Mesenchymal stem cell (in vitro differentiated cells and primary cell): ENCODE measurements around the gene ZNF525.

Source experiments
- DNase-seq: peaks from one replicate; pipeline ENCODE4 v3.0.0-alpha.2; 2013
- H2AFZ ChIP-seq: one replicate; pipeline ENCODE4 v1.6.1; 2013; ENCODE audit warnings: low read depth, mild to moderate bottlenecking, control low read depth, inconsistent platforms, low read length, moderate library complexity
- H2AK5ac ChIP-seq: 2 replicates; pipeline ENCODE4 v1.6.1; 2013; ENCODE audit warnings: low read length, moderate library complexity, mild to moderate bottlenecking, inconsistent platforms; ENCODE audit not compliant: severe bottlenecking
- H2BK120ac ChIP-seq: one replicate; pipeline ENCODE4 v1.6.1; 2013; ENCODE audit warnings: low read depth, mild to moderate bottlenecking, inconsistent platforms, low read length, moderate library complexity
- H2BK12ac ChIP-seq, 2 experiments: one replicate each; pipeline ENCODE4 v1.6.1; 2013; ENCODE audit warnings: inconsistent platforms in 2 of 2, low read length in 2 of 2, mild to moderate bottlenecking in 2 of 2, moderate library complexity in 2 of 2, control low read depth in 1 of 2
- H2BK15ac ChIP-seq: one replicate; pipeline ENCODE4 v1.6.1; 2013; ENCODE audit warnings: mild to moderate bottlenecking, low read depth, inconsistent platforms; ENCODE audit not compliant: poor library complexity, severe bottlenecking
- H2BK5ac ChIP-seq: 2 replicates; pipeline ENCODE4 v1.6.1; 2013; ENCODE audit warnings: low read depth, mild to moderate bottlenecking, low read length, control low read depth, inconsistent platforms; ENCODE audit not compliant: poor library complexity, severe bottlenecking
- H3K14ac ChIP-seq, 2 experiments: one replicate each; pipeline ENCODE4 v1.6.1; 2013; ENCODE audit warnings: inconsistent platforms in 2 of 2, low read length in 2 of 2, control low read depth in 1 of 2, mild to moderate bottlenecking in 1 of 2, moderate library complexity in 1 of 2
- H3K18ac ChIP-seq, 2 experiments: one replicate each; pipeline ENCODE4 v1.6.1; 2013; ENCODE audit warnings: inconsistent platforms in 2 of 2, low read length in 2 of 2, control low read depth in 1 of 2, low read depth in 1 of 2, mild to moderate bottlenecking in 1 of 2
- H3K23ac ChIP-seq, 2 experiments: one replicate each; pipeline ENCODE4 v1.6.1; 2013; ENCODE audit warnings: inconsistent platforms in 2 of 2, low read length in 2 of 2, mild to moderate bottlenecking in 2 of 2, moderate library complexity in 2 of 2, control low read depth in 1 of 2
- H3K27ac ChIP-seq: 2 replicates; pipeline ENCODE4 v1.5.1; 2013; ENCODE audit warnings: mild to moderate bottlenecking, moderate library complexity, low read length, control low read depth, inconsistent platforms; ENCODE audit not compliant: poor library complexity, severe bottlenecking
- H3K27me3 ChIP-seq, 2 experiments: 2 replicates each; pipeline versions ENCODE4 v1.6.1 to v1.7.0; 2013; ENCODE audit warnings: low read length in 2 of 2, mild to moderate bottlenecking in 2 of 2, moderate library complexity in 2 of 2, control low read depth in 1 of 2, inconsistent platforms in 1 of 2; ENCODE audit not compliant: control insufficient read depth in 1 of 2, insufficient read depth in 1 of 2
- H3K36me3 ChIP-seq, 2 experiments: 2 replicates each; pipeline versions ENCODE4 v1.6.1 to v1.7.0; 2013; ENCODE audit warnings: low read length in 2 of 2, control low read depth in 1 of 2, inconsistent platforms in 1 of 2, low read depth in 1 of 2, mild to moderate bottlenecking in 1 of 2; ENCODE audit not compliant: insufficient read depth in 2 of 2, control insufficient read depth in 1 of 2
- H3K4ac ChIP-seq, 2 experiments: one replicate each; pipeline ENCODE4 v1.6.1; 2013; ENCODE audit warnings: inconsistent platforms in 2 of 2, low read length in 2 of 2, mild to moderate bottlenecking in 2 of 2, moderate library complexity in 2 of 2, control low read depth in 1 of 2, low read depth in 1 of 2
- H3K4me1 ChIP-seq: 2 replicates; pipeline ENCODE4 v1.6.1; 2013; ENCODE audit warnings: low read depth, low read length, control low read depth; ENCODE audit not compliant: control insufficient read depth, insufficient read depth
- H3K4me2 ChIP-seq: 2 replicates; pipeline ENCODE4 v1.6.1; 2013; ENCODE audit warnings: low read length, mild to moderate bottlenecking, inconsistent platforms; ENCODE audit not compliant: poor library complexity, severe bottlenecking
- H3K4me3 ChIP-seq, 2 experiments: 2 replicates each; pipeline versions ENCODE4 v1.5.1 to v1.7.0; 2013; ENCODE audit warnings: low read length in 2 of 2, mild to moderate bottlenecking in 2 of 2, control low read depth in 1 of 2, low read depth in 1 of 2; ENCODE audit not compliant: insufficient read depth in 1 of 2
- H3K79me1 ChIP-seq: replicated peaks from 2 replicates; pipeline ENCODE4 v1.6.1; 2013; ENCODE audit warnings: mild to moderate bottlenecking, control low read depth, low read length, inconsistent platforms; ENCODE audit not compliant: poor library complexity, severe bottlenecking
- H3K9ac ChIP-seq: 2 replicates; pipeline ENCODE4 v1.7.0; 2013; ENCODE audit warnings: mild to moderate bottlenecking, low read length, moderate library complexity
- H3K9me3 ChIP-seq: 2 replicates; pipeline ENCODE4 v1.7.0; 2013; ENCODE audit warnings: mild to moderate bottlenecking, low read length; ENCODE audit not compliant: control insufficient read depth
- H4K8ac ChIP-seq: one replicate; pipeline ENCODE4 v1.6.1; 2013; ENCODE audit warnings: inconsistent platforms, mild to moderate bottlenecking, low read length, moderate library complexity
- H4K91ac ChIP-seq: one replicate; pipeline ENCODE4 v1.6.1; 2013; ENCODE audit warnings: mild to moderate bottlenecking, low read length, inconsistent platforms
- WGBS: methylation state at CpG from one replicate; pipeline ENCODE4 v1.1.7; 2013; ENCODE audit warnings: mixed read lengths; 5-methylcytosine and 5-hydroxymethylcytosine counted together

The ZNF525 gene

GRCh38 chr19:53389571-53389970, 24.1 kb downstream of the ZNF525 start:
- Histone ChIP-seq H2BK15ac (no peak overlapping the region), H3K79me1 (no peaks in the 10 kb centered on the region), H3K4me1 (peaks cover 5% of the 10 kb centered on the region), H2BK120ac (no peak overlapping the region), H3K4me2 (no peak overlapping the region), H4K91ac (no peak overlapping the region), H3K23ac (no peak overlapping the region), H3K27me3 (no peaks in the 10 kb centered on the region), H3K14ac (no peak overlapping the region), H3K9me3 (peaks cover 33% of the 10 kb centered on the region), H2BK12ac (no peak overlapping the region), H2AFZ (no peak overlapping the region), H3K36me3 (no peaks in the 10 kb centered on the region), H2AK5ac (no peak overlapping the region), H4K8ac (no peak overlapping the region), H3K9ac (no peak overlapping the region), H3K4me3 (no peak overlapping the region), H2BK5ac (no peak overlapping the region), H3K18ac (no peak overlapping the region), H3K4ac (no peak overlapping the region), H3K27ac (no peak overlapping the region)
- WGBS: 84% methylated on average over 8 of the region's 8 CpGs
- DNase-seq: no peak

GRCh38 chr19:53389978-53390377, 24.5 kb downstream of the ZNF525 start:
- H2BK15ac ChIP-seq: no peak overlapping the region
- WGBS: 53% methylated on average over 19 of the region's 22 CpGs

DNA sequence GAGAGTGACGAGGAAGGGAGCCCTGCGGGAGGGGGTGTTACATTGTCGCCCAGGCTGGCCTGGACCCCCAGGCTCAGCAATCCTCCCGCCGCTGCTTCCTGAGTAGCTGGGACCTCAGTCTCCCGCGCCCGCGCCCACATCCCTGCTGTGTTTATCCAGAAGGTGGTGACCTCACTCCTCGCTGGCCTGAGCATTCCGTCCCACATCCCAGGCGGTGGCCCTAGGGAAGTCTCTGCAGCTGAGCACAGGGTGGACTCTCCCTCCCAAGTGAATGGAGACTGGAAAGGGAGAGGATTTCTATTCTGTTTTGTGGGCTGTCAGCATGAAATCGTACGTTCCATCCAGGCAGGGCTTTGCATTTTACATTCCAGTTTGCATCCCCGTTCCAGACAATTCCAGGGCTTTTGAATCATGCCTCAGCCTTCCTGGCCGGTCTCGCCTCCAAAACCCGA, 29.0 kb downstream of the ZNF525 start:
- no peak overlapping the region for H4K91ac ChIP-seq
- H2BK5ac ChIP-seq: no peak overlapping the region
- H3K27ac ChIP-seq: peak overlapping the region; percentile 48
- no peaks in the 10 kb centered on the region for H3K27me3 ChIP-seq
- no peak overlapping the region for H2BK120ac ChIP-seq
- H3K4me3 ChIP-seq: peak overlapping the region; percentile 40 to 91
- no peak overlapping the region for H3K14ac ChIP-seq
- peaks cover 11 to 17% of the 10 kb centered on the region in 2 experiments for H3K36me3 ChIP-seq
- H3K9me3 ChIP-seq: peaks cover 5% of the 10 kb centered on the region
- no peak overlapping the region for H2BK15ac ChIP-seq
- peak overlapping the region; percentile 48 for H2AFZ ChIP-seq
- peak overlapping the region; percentile 92 for H3K4me2 ChIP-seq
- H2AK5ac ChIP-seq: no peak overlapping the region
- no peak overlapping the region for H2BK12ac ChIP-seq
- no peak overlapping the region for H3K4ac ChIP-seq
- DNase-seq: peak; percentile 76
- 10% methylated on average over 17 of the region's 18 CpGs for WGBS
- peaks cover 7% of the 10 kb centered on the region for H3K4me1 ChIP-seq
- no peak overlapping the region for H3K23ac ChIP-seq
- peak overlapping the region; percentile 5 for H4K8ac ChIP-seq
- peaks cover 9% of the 10 kb centered on the region for H3K79me1 ChIP-seq
- H3K18ac ChIP-seq: peak overlapping the region; percentile 8 to 65
- peak overlapping the region; percentile 95 for H3K9ac ChIP-seq

More at GRCh38 chr19:53389978-53390377, 24.5 kb downstream of the ZNF525 start:
- H3K4me2 ChIP-seq: no peak overlapping the region
- no peak overlapping the region for H4K8ac ChIP-seq
- no peak overlapping the region for H3K14ac ChIP-seq
- no peak overlapping the region for H2BK5ac ChIP-seq
- no peak overlapping the region for H3K23ac ChIP-seq
- H3K18ac ChIP-seq: no peak overlapping the region
- no peaks in the 10 kb centered on the region for H3K79me1 ChIP-seq
- H2AFZ ChIP-seq: no peak overlapping the region
- no peak overlapping the region for H4K91ac ChIP-seq
- no peak overlapping the region for H3K4me3 ChIP-seq
- H2AK5ac ChIP-seq: no peak overlapping the region
- H3K9me3 ChIP-seq: peaks cover 29% of the 10 kb centered on the region
- H3K36me3 ChIP-seq: no peaks in the 10 kb centered on the region
- H3K4ac ChIP-seq: no peak overlapping the region
- no peak overlapping the region for H2BK12ac ChIP-seq
- no peak overlapping the region for H2BK120ac ChIP-seq
- DNase-seq: no peak
- H3K27ac ChIP-seq: no peak overlapping the region
- H3K27me3 ChIP-seq: no peaks in the 10 kb centered on the region
- no peak overlapping the region for H3K9ac ChIP-seq
- peaks cover 5% of the 10 kb centered on the region for H3K4me1 ChIP-seq

- no peak within 1 kb of the TSS for H2AK5ac ChIP-seq
- no peaks in the 10 kb centered on the region for H3K27me3 ChIP-seq
- H3K36me3 ChIP-seq: peaks cover 16 to 23% of the 10 kb centered on the region in 2 experiments
- peak within 1 kb of the TSS; percentile 96 for H3K4me2 ChIP-seq
- H2BK120ac ChIP-seq: no peak within 1 kb of the TSS
- no peak within 1 kb of the TSS for H2BK15ac ChIP-seq
- WGBS: under 1% methylated on average over 56 of the region's 58 CpGs
- no peak within 1 kb of the TSS for H2BK5ac ChIP-seq
- DNase-seq: peak; percentile 91
- no peak within 1 kb of the TSS for H3K4ac ChIP-seq
- H4K8ac ChIP-seq: peak within 1 kb of the TSS; percentile 5
- peaks cover 7% of the 10 kb centered on the region for H3K4me1 ChIP-seq
- peak within 1 kb of the TSS; percentile 53 for H3K27ac ChIP-seq
- peak within 1 kb of the TSS; percentile 74 to 91 for H3K4me3 ChIP-seq
- H3K9ac ChIP-seq: peak within 1 kb of the TSS; percentile 95
- peaks cover 7% of the 10 kb centered on the region for H3K9me3 ChIP-seq
- H2BK12ac ChIP-seq: no peak within 1 kb of the TSS
- no peak within 1 kb of the TSS for H4K91ac ChIP-seq
- H3K18ac ChIP-seq: peak within 1 kb of the TSS; percentile 8 to 65
- peak within 1 kb of the TSS; percentile 49 for H2AFZ ChIP-seq
- H3K23ac ChIP-seq: peak within 1 kb of the TSS; percentile 60 to 83
- peaks cover 12% of the 10 kb centered on the region for H3K79me1 ChIP-seq
- H3K14ac ChIP-seq: no peak within 1 kb of the TSS
Observed at GRCh38 chr19:53394974-53395839, 29.7 kb downstream of the ZNF525 start, which contains the start of gene ZNF765. ZNF765 (plus strand) TSS chr19:53395149; CDS start chr19:53398016, 2,867 bp downstream.
